Activated naive CD4-positive, alpha-beta T cell treated with anti-CD3 and anti-CD28 coated beads, Interleukin-2, amount 10 ng/mL, durations not matched to agents 7 days and 5 days (primary cell): ENCODE data around the gene MED13L.
A peak's percentile ranks its signal among the peaks of the same experiment; 100 is the strongest.

Experiments
- CTCF ChIA-PET: fragments of 350-600 bp; sonication (Branson Sonifier 250); formaldehyde crosslinking; loops from one replicate; lab custom pipeline; 2021; ENCODE audit warnings: antibody characterized with exemption; lab: Charles Lee
- DNase-seq: peaks from one replicate; pipeline ENCODE4 v3.0.0-alpha.2; 2020
- H3K27ac Mint-ChIP-seq: one replicate; pipeline ENCODE4 v1.8.0; 2021; ENCODE audit warnings: mild to moderate bottlenecking, moderate library complexity, mixed read lengths
- H3K27me3 Mint-ChIP-seq: one replicate; pipeline ENCODE4 v1.8.0; 2021; ENCODE audit warnings: mild to moderate bottlenecking, mixed read lengths
- H3K36me3 Mint-ChIP-seq: one replicate; pipeline ENCODE4 v1.8.0; 2021; ENCODE audit warnings: mixed read lengths
- H3K4me1 Mint-ChIP-seq: one replicate; pipeline ENCODE4 v1.8.0; 2021; ENCODE audit warnings: mixed read lengths
- H3K4me3 Mint-ChIP-seq: one replicate; pipeline ENCODE4 v1.8.0; 2021; ENCODE audit warnings: mild to moderate bottlenecking, moderate library complexity, mixed read lengths
- H3K9me3 Mint-ChIP-seq: one replicate; pipeline ENCODE4 v1.8.0; 2021; ENCODE audit warnings: mixed read lengths

MED13L gene

DNA sequence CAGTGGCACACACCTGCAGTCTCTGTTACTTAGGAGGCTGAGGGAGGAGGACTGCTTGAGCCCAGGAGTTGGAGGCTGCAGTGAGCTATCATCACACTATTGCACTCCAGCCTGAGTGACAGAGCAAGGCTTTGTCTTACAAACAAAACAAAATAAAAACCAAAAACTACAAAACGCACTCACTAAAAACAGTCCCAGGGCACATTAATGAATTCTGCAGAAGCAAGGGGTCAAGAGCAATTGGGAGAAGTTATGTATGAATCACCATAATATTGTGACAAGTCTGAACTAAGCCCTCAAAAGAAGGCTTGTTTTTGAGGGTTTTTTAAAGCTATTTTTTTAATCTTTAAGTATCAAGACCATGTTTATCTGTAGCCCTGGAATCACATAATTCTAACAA lies 201.1 kb downstream of the MED13L start:
- H3K9me3 Mint-ChIP-seq, result no peaks in the 10 kb centered on the region
- peaks cover 2% of the 10 kb centered on the region for H3K4me1 Mint-ChIP-seq
- no peak overlapping the region for H3K27ac Mint-ChIP-seq
- no peaks in the 10 kb centered on the region for H3K27me3 Mint-ChIP-seq
- no peak overlapping the region for H3K4me3 Mint-ChIP-seq
- peaks cover 2% of the 10 kb centered on the region for H3K36me3 Mint-ChIP-seq
- no peak for DNase-seq
- CTCF ChIA-PET, result interaction anchor here (1.6 kb wide), 1 partner anchor 8 kb away, joined by 3 read pairs; no protein-coding TSS in a partner anchor

- Mint-ChIP-seq H3K36me3 (peaks cover 2% of the 10 kb centered on the region), H3K4me1 (peaks cover 2% of the 10 kb centered on the region), H3K27ac (no peak overlapping the region), H3K4me3 (no peak overlapping the region), H3K9me3 (no peaks in the 10 kb centered on the region), H3K27me3 (no peaks in the 10 kb centered on the region)
- CTCF ChIA-PET, result interaction anchor here (1.0 kb wide), 1 partner anchor 12 kb away, joined by 3 read pairs; no protein-coding TSS in a partner anchor
- no peak for DNase-seq
These were observed 202.8 kb downstream of the MED13L start for GRCh38 chr12:116074686-116075085.

DNA sequence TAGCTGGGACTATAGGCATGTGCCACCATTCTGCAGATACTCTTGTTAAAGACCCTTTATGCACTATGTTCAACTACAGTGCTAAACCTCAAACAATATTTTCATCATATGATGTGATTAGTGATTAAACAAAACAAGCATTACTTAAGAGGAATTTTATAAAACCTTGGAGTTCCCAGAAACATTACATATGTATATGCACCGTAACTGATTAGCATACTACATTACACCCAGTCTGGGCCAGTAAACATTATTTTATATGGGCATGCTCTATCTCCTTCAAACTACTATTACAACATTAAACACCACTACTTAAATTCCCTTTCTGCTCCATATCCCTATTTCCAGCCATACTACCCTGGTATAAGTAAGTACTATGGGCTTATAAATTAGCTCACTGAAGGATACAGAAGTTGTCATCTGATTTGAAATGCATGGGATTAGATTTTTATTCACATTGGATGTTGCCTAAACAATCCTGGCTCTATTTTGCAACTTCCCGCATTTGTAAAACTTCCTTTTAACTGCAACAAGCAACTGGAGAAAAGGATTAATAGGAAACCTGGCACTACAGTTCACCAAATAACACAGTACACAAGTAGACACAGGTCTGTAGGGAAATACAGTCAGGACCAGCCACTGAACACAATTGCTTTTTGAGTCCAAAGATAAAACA lies 205.8 kb downstream of the MED13L start:
- no peak overlapping the region for H3K27ac Mint-ChIP-seq
- CTCF ChIA-PET, result no interaction called here
- no peak for DNase-seq

DNA sequence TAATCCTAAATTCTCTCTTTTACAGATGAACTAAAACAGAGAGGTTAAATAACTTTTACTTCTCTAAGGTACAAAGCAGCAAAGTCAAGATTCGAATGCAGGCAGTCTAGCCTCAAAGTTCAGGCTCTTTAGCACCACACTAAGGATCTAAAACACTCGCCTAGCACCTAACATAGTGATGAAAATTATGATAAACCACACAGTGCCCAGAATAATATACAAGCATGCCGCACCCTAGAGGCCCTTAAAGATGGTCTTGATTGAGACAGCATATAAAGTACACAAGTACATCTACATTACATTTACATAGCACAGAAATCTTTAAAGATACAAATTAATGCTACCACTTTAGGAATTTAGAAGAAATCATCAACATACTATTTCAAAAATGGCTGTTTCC lies 207.0 kb downstream of the MED13L start:
- no peak for DNase-seq
- Mint-ChIP-seq H3K36me3 (peaks cover 2% of the 10 kb centered on the region), H3K4me3 (no peak overlapping the region), H3K4me1 (peaks cover 8% of the 10 kb centered on the region), H3K27ac (no peak overlapping the region), H3K9me3 (no peaks in the 10 kb centered on the region), H3K27me3 (no peaks in the 10 kb centered on the region)
- CTCF ChIA-PET, result interaction anchor here (0.8 kb wide), 1 partner anchor 165 kb away, joined by 3 read pairs; no protein-coding TSS in a partner anchor

More for the DNA sequence above, 205.8 kb downstream of the MED13L start:
- H3K9me3 Mint-ChIP-seq, result no peaks in the 10 kb centered on the region
- peaks cover 2% of the 10 kb centered on the region for H3K36me3 Mint-ChIP-seq
- H3K4me1 Mint-ChIP-seq, result peaks cover 6% of the 10 kb centered on the region
- H3K27me3 Mint-ChIP-seq, result no peaks in the 10 kb centered on the region
- no peak overlapping the region for H3K4me3 Mint-ChIP-seq

- H3K27ac Mint-ChIP-seq, result no peak overlapping the region
- no peak overlapping the region for H3K4me3 Mint-ChIP-seq
- H3K4me1 Mint-ChIP-seq, result peaks cover 8% of the 10 kb centered on the region
- DNase-seq, result no peak
- CTCF ChIA-PET, result interaction anchor here (0.8 to 1.2 kb wide), 2 partner anchors 10 to 166 kb away, joined by 3 read pairs; no protein-coding TSS in a partner anchor
- H3K27me3 Mint-ChIP-seq, result no peaks in the 10 kb centered on the region
- H3K36me3 Mint-ChIP-seq, result peaks cover 2% of the 10 kb centered on the region
- H3K9me3 Mint-ChIP-seq, result no peaks in the 10 kb centered on the region
These were observed 207.6 kb downstream of the MED13L start for GRCh38 chr12:116069943-116070342.

DNA sequence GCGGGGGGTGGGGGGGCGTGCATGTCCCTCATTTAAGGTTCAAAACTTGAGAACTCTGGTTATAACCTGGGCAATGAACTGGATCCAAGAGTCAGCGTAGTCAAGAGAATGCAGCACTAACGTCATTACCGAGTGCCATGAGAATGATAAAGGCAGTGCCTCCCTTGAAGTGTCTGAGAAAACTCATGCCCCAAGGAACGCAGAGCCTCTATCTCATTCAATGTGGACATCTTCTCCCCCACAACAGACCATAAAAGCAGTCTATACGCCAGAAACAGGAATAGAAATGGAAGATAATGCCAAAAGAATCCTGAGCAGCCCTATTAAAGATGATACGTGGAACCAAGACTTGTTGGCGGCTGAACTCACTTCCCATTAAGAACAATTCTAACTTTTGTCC lies 208.6 kb downstream of the MED13L start:
- Mint-ChIP-seq H3K36me3 (no peaks in the 10 kb centered on the region), H3K27ac (no peak overlapping the region), H3K4me3 (no peak overlapping the region), H3K27me3 (no peaks in the 10 kb centered on the region), H3K9me3 (no peaks in the 10 kb centered on the region), H3K4me1 (peaks cover 6% of the 10 kb centered on the region)
- DNase-seq, result no peak
- CTCF ChIA-PET, result interaction anchor here (1.2 kb wide), 1 partner anchor 12 kb away, joined by 3 read pairs; no protein-coding TSS in a partner anchor

DNA sequence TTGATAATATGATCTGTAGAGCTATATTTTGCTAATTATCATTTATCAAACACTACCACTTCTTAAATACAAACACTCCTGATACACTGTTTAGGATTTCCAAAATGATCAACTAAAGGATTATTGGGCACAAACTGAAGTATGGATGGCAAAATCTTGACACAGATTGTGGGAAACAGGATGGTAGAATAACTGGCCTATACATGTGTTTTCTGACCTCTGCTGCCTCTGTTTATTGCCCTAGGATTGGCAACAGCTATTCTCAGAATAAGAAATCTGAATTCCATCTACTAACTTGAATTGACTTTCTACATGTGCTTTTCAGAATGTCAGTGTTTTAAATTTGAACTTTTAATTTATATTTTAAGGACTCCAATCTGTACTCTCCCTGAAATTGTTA lies 209.1 kb downstream of the MED13L start:
- no peak overlapping the region for H3K27ac Mint-ChIP-seq
- H3K27me3 Mint-ChIP-seq, result no peaks in the 10 kb centered on the region
- DNase-seq, result no peak
- CTCF ChIA-PET, result interaction anchor here (0.6 to 1.5 kb wide), 7 partner anchors 8 to 640 kb away, joined by 3 read pairs; no protein-coding TSS in a partner anchor
- no peak overlapping the region for H3K4me3 Mint-ChIP-seq
- H3K36me3 Mint-ChIP-seq, result no peaks in the 10 kb centered on the region
- H3K4me1 Mint-ChIP-seq, result peaks cover 6% of the 10 kb centered on the region
- H3K9me3 Mint-ChIP-seq, result no peaks in the 10 kb centered on the region

DNA sequence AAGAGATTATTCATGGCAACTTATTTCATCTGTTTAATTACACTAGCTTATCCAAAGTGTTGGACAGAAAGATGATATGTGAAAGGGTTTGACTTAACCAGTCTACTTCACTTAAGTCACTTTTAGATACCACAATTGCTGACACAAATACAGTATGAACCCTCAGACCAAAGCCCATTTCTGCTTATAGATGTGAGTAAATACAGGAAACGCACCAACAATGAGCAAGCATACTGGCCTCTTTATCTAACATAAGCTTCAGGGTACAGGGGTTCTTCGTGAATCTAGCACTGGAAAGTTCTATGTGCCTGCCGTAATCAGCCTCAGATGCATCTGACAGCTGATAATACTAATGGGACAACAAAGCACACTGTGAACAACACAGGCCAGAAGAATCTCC lies 209.6 kb downstream of the MED13L start:
- Mint-ChIP-seq H3K9me3 (no peaks in the 10 kb centered on the region), H3K4me1 (peaks cover 7% of the 10 kb centered on the region), H3K27ac (no peak overlapping the region), H3K36me3 (no peaks in the 10 kb centered on the region), H3K27me3 (no peaks in the 10 kb centered on the region), H3K4me3 (no peak overlapping the region)
- CTCF ChIA-PET, result interaction anchor here (0.6 to 1.5 kb wide), 8 partner anchors 9 to 641 kb away, joined by 3 read pairs; no protein-coding TSS in a partner anchor
- no peak for DNase-seq

DNA sequence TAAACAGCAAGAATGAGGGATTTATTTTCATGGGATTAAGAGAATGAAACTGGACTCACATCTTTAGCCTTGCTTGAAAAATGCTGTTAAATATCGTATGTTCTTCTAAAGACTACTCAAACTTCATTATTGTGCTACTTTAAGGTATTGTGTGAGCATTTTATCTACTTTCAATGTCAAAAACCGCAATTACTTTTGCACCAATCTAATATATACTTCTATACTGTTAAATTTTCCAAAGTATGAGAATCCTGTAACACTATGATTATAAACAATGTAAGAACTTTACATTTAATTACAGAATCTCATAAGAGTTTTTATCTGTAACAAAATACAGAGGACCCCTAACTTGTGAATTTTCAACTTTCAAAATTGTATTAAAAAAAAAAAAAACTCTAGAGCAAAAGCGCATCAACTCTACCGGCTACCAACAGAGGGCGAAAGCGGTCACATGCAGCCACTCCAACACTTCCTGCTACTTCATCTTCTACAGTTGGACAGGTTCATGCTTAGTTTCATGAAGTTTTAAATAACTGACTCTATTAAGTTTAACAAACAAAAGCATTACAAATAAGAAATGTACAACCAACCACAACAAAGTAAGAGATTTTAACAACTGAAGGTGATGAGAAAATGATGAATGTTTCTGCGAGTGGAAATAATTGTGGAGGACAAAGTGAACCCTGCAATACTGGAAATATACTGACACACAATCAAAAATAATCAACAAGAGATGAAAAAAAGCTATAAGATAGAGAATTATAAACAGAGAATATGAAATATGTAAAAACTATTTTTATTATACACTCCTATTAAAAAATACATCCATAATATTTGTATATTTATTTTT lies 210.9 kb downstream of the MED13L start:
- Mint-ChIP-seq H3K4me1 (peaks cover 11% of the 10 kb centered on the region), H3K36me3 (no peaks in the 10 kb centered on the region), H3K27ac (no peak overlapping the region), H3K27me3 (no peaks in the 10 kb centered on the region), H3K4me3 (no peak overlapping the region), H3K9me3 (no peaks in the 10 kb centered on the region)
- CTCF ChIA-PET, result interaction anchor here (0.7 to 1.5 kb wide), 5 partner anchors 27 to 533 kb away, joined by 3 to 5 read pairs (median 3); no protein-coding TSS in a partner anchor
- peak; percentile 70 for DNase-seq

DNA sequence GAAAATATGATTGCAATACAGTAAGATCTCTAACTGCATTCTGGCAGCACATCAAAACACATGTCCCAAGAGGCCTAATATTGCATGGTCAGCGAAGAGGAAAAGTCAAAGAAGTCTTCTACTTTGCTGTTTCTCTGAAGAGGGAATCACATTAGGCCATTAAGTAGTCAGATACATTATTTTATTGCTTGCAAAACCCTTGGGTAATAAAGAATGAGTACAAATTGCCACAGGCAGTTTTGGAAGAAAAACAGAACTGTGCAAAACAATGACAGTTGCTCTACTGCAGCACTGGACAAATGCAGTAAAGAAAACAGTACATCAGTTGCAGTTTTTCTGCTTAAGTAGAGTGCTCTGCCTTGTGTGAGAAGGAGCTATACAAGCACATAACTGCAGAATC lies 211.9 kb downstream of the MED13L start:
- Mint-ChIP-seq H3K27me3 (no peaks in the 10 kb centered on the region), H3K4me1 (peaks cover 18% of the 10 kb centered on the region), H3K27ac (no peak overlapping the region), H3K9me3 (no peaks in the 10 kb centered on the region), H3K36me3 (no peaks in the 10 kb centered on the region), H3K4me3 (no peak overlapping the region)
- DNase-seq, result no peak
- CTCF ChIA-PET, result interaction anchor here (0.9 to 1.4 kb wide), 2 partner anchors 170 to 534 kb away, joined by 3 to 5 read pairs; no protein-coding TSS in a partner anchor

DNA sequence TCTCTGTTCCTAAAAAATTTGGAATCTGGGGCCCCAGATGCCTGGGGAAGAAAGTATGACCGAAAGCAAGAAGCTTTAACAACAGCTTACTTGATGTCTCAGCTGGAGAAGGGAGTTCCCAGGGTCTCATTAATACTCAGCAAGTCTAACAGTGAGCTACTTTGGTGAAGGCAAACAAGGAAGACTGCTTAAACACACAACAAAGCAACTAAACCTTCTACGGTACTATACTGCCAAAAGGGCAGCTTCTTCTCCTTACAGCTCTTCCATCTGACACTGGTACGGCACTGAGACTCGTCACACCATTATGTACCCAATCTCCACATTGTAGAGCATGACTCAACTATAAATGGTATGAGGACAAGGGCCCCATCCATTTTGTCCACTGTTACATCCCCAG lies 213.0 kb downstream of the MED13L start:
- H3K27me3 Mint-ChIP-seq, result no peaks in the 10 kb centered on the region
- CTCF ChIA-PET, result interaction anchor here (0.6 to 1.0 kb wide), 5 partner anchors 9 to 909 kb away, joined by 3 to 4 read pairs (median 3); no protein-coding TSS in a partner anchor
- no peak for DNase-seq
- no peak overlapping the region for H3K27ac Mint-ChIP-seq
- H3K4me3 Mint-ChIP-seq, result no peak overlapping the region
- H3K9me3 Mint-ChIP-seq, result no peaks in the 10 kb centered on the region
- H3K4me1 Mint-ChIP-seq, result peaks cover 23% of the 10 kb centered on the region
- H3K36me3 Mint-ChIP-seq, result no peaks in the 10 kb centered on the region

DNA sequence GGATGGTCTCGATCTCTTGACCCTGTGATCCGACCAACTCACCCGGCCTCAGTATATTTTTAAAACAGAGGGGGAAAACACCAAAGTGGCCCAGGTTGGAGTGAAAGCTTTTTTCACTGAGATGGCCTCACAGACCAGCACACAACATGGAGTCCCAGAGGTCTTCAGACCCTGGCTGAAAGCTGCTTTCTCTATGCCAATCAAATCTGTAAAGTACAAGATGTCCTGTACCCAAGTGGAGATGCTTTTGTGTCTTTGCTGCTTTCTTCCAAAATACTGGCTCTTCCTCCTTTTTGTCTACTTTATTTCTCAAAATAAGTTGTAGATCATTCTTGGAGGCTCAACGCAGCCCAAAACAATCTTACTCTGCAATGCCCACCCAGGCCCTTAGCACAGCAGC lies 214.8 kb downstream of the MED13L start:
- H3K36me3 Mint-ChIP-seq, result no peaks in the 10 kb centered on the region
- no peak overlapping the region for H3K27ac Mint-ChIP-seq
- no peak overlapping the region for H3K4me3 Mint-ChIP-seq
- DNase-seq, result no peak
- peaks cover 23% of the 10 kb centered on the region for H3K4me1 Mint-ChIP-seq
- no peaks in the 10 kb centered on the region for H3K27me3 Mint-ChIP-seq
- CTCF ChIA-PET, result interaction anchor here (0.7 to 1.8 kb wide), 2 partner anchors 48 to 173 kb away, joined by 4 read pairs; no protein-coding TSS in a partner anchor
- no peaks in the 10 kb centered on the region for H3K9me3 Mint-ChIP-seq

GRCh38 chr12:116060764-116061163 lies 216.7 kb downstream of the MED13L start:
- no peak for DNase-seq
- peaks cover 29% of the 10 kb centered on the region for H3K4me1 Mint-ChIP-seq
- no peaks in the 10 kb centered on the region for H3K27me3 Mint-ChIP-seq
- H3K27ac Mint-ChIP-seq, result peak overlapping the region; percentile 87
- no peaks in the 10 kb centered on the region for H3K9me3 Mint-ChIP-seq
- peak overlapping the region; percentile 34 for H3K4me3 Mint-ChIP-seq
- H3K36me3 Mint-ChIP-seq, result no peaks in the 10 kb centered on the region
- CTCF ChIA-PET, result interaction anchor here (0.8 to 1.6 kb wide), 4 partner anchors 15 to 176 kb away, joined by 3 to 4 read pairs (median 3); no protein-coding TSS in a partner anchor

GRCh38 chr12:116059904-116060303 lies 217.6 kb downstream of the MED13L start:
- Mint-ChIP-seq H3K4me1 (peaks cover 32% of the 10 kb centered on the region), H3K27me3 (no peaks in the 10 kb centered on the region), H3K36me3 (no peaks in the 10 kb centered on the region), H3K27ac (peak overlapping the region; percentile 87), H3K9me3 (no peaks in the 10 kb centered on the region), H3K4me3 (no peak overlapping the region)
- DNase-seq, result no peak
- CTCF ChIA-PET, result no interaction called here
